NCI-H2029 treated with DMSO at 0.1 percent for 48 hours (cell line): ENCODE measurements around the gene CLEC5A.
"Not testable (repeated sequence)": the region's sequence is repeated elsewhere in the genome, so short reads cannot be mapped to it uniquely, and the experiment has no call there.

Source experiments
- DNase-seq: peaks from one replicate; lab custom pipeline; 2025; lab: John Stamatoyannopoulos, UW

CLEC5A gene

GRCh38 chr7:141949021-141949420 is 2.2 kb upstream of the CLEC5A start:
- DNase-seq = no peak

- no peak for DNase-seq
These were observed 1.4 kb downstream of the CLEC5A start for GRCh38 chr7:141945356-141945755.

- DNase-seq = no peak
These were observed 2.0 kb downstream of the CLEC5A start for GRCh38 chr7:141944811-141945210.

- DNase-seq = no peak
These were observed 2.9 kb downstream of the CLEC5A start for GRCh38 chr7:141943846-141944245.

- DNase-seq = no peak
These were observed 5.7 kb downstream of the CLEC5A start for GRCh38 chr7:141941075-141941474.

- DNase-seq = no peak
These were observed 16.6 kb downstream of the CLEC5A start for GRCh38 chr7:141930211-141930610.

- DNase-seq = no peak
These were observed 18.0 kb downstream of the CLEC5A start for GRCh38 chr7:141928845-141929195.

- no peak for DNase-seq
These were observed 18.5 kb downstream of the CLEC5A start for GRCh38 chr7:141928146-141928844.

GRCh38 chr7:141920281-141920680 is 26.5 kb downstream of the CLEC5A start:
- no peak for DNase-seq

GRCh38 chr7:141916099-141916498 is 30.7 kb downstream of the CLEC5A start, which contains the start of gene OR9A4:
OR9A4 (plus strand) TSS chr7:141916399; CDS start chr7:141918876, 2,477 bp downstream.
- no peak for DNase-seq

- no peak for DNase-seq
These were observed 31.2 kb downstream of the CLEC5A start for GRCh38 chr7:141915565-141915964.

GRCh38 chr7:141911391-141911790 is 35.4 kb downstream of the CLEC5A start:
- DNase-seq = no peak

- DNase-seq = no peak
These were observed 40.5 kb downstream of the CLEC5A start for GRCh38 chr7:141906285-141906684.

GRCh38 chr7:141899366-141899765 is 47.4 kb downstream of the CLEC5A start:
- not testable (repeated sequence) for DNase-seq

- no peak for DNase-seq
These were observed 55.4 kb downstream of the CLEC5A start for GRCh38 chr7:141891336-141891735.

- no peak for DNase-seq
These were observed 57.5 kb downstream of the CLEC5A start for GRCh38 chr7:141889321-141889720.

- no peak for DNase-seq
These were observed 62.1 kb downstream of the CLEC5A start for GRCh38 chr7:141884539-141885225.

GRCh38 chr7:141880960-141881359 is 65.8 kb downstream of the CLEC5A start:
- DNase-seq = peak; percentile 10

GRCh38 chr7:141877365-141877764 is 69.4 kb downstream of the CLEC5A start:
- DNase-seq = no peak
